GM21381 (cell line): ENCODE measurements around the gene DENND1A.

ENCODE experiments used
- ATAC-seq: cut with Tn5 transposase; IDR thresholded peaks from one replicate; pipeline ENCODE4 v1.9.1; 2021; ENCODE audit warnings: mild to moderate bottlenecking, moderate library complexity; ENCODE audit not compliant: unreplicated experiment

Gene DENND1A

DNA sequence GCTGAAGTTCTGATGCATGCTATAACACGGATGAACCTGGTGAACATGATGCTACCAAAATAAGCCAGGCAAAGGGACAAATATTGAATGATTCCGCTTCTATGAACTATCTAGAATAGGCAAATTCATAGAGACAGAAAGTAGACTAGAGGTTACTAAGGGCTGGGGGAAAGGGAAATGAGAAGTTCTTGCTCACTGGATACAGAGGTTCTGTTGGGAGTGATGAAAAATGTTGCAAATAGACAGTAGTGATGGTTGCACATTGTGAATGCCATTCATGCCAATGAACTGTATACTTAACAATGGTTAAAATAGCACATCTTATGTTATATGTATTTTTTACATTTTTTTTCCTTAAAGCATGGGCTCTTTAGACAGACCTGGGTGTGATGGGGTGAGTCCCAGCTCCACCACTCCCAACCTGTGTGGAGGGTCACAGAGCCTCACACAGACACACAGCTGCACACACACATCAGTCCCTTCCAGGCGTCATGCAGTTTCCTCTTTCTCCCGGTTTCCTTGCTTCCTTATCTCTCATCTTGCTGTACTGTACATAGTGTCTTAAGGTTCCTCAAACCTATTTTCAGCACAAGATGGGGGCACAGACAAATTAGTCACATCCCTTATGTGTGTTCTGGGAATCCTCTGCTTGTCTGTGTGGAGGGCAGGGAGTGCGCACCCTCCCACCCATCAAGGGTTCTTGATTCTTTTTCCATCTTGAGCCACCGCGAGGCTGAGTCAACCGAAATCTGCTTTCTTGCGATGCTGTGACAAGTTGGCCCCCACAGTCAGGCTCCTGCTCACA, 381.0 kb downstream of the DENND1A start:
- ATAC-seq = no peak

DNA sequence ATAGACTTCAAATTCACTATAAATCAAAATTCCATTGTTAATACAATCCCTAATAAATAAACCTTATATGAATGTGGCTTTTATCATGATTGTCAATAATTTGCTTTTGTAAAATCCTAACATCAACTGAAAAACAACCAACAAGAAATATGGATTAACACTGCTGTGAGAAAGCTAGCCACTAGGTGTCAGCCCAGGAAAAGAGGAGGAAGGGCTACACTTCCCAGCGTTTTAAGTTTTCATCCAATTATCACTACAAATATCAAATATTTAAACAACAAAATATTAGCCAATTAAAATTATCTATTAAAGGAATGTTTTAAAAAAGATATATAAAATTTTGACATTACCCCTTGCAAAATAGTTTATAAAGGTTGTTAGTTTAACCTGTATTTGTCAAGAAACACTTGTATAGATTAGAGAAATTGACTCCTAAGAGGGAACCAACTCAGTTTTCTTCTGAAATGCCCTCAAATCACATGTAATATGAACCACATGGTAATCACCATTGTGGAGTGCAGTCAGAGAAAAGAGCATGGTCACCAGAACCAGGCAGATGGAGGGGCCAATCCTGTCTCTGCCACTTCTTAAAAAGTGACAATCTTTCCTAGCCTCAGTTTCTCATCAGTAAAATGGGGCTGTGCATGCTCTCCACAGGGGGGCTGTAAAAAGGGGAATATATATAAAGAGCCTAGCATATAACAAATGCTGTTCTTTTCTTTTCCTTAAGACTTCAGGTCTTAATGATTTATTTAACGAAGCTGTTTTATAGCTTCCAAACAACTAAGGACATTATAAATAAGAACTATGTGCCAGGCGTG, 385.7 kb downstream of the DENND1A start:
- no peak for ATAC-seq

DNA sequence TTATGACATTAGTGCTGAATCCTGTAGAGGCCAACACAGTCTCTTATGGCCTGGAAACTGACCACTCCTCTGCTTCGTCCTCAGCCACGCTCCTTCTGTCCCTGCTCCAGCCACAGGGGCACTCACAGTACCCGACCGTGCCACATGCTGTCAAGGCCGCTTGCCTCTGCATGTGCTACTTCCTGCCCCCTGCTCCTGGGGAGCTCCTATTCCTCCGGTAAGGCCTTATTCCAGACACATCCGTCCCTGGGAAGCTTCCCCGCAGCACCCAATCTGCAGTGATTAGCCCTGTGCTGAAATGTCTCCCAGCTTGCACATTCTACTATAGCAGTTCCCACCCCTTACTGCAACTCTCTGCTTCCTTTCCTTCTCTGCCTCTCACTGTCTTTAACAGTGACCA, 386.4 kb downstream of the DENND1A start:
- no peak for ATAC-seq

DNA sequence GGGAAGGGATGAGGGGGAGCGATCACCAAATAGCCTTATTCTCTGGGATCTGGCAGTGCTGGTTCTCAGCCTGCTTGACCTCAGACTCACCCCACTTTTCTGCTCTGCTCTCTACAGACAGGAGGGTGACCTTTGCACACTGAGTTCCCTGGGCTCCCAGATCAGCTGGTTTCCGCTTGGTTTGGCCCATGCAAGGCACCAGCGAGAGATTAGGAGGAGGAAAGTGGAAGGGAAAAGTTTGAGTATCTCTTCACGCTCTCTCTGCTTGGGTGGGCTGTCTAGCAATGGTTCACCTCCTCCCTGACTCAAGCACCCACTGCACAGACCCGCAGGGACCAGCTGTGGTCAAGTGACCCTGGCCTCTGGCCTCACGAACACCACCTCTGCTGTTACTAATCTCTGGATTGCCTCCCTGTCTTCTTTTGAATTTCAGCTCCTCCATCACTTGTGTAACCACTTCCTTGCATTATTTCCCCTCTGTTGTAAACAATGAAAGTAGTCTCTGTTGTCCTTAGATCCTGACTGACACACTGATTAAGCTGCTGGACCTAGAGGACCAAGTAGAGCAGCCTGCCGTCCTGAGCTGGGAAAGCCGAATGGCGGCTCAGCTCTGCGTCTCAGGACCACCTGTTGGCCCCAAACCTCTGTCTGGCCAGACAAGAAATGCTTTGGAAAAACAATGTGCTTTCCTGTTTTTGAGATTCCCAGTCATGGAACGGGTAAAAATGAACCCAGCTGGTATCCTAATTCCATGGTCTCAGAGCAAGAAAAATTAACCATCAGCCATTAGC, 387.3 kb downstream of the DENND1A start:
- no peak for ATAC-seq

DNA sequence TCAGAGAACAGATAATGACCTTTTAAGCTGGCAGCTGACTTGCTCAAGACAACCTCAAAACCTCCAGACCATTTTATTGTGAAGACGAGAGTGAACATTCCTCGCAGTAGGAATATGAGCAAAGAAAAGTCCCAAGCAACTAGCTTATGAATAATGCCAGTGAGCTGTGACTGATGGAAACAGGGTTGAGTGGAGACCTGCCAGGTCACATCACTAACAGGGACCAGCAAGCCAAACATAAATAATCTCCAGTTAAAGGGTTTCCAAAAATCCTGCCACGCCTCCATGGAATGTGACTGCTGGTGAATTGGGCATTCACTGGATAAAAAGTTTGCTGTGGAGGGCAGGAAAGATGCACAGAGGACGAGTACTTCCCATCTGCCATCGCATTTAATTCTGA, 388.5 kb downstream of the DENND1A start:
- ATAC-seq = no peak

GRCh38 chr9:123540457-123540856, 389.5 kb downstream of the DENND1A start:
- no peak for ATAC-seq

DNA sequence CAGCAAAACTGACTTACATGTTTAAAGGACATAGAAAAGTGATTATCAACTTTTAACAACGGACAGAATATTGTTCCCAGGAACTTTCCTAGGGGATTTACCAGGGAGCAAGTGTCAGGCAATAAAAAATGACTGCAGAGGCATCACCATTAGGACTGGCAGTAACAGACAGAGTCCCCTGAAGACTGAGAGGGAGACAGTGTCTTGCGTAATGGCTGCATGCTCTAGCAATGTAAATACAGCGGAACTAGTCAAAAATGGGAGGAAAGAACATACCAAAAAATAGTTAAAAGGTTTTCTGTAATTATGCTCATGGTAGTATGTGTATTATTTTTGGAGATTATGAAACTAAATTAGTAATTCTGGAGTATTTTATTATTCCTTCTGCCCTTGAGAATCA, 392.1 kb downstream of the DENND1A start:
- no peak for ATAC-seq

DNA sequence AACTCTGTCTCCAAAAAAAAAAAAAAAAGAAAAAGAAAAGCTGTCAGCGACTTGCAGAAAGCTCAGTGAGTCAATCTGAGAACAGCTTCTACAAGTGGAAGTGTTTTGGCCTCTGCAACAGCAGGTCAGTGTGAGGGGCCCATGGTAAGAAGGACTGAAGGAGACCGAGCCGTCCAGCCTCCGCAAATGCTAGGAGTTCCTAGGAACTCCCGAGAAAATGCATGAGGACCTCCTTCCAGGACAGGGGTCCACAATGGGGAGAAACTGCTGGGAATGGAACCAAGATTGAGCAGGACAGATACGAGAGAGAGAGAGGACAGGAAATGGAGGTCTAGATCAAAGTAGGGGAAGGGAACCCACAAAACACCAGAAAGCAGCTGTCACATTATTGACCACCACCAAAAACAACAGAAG, 393.5 kb downstream of the DENND1A start:
- ATAC-seq = no peak

- ATAC-seq = no peak
Measured at GRCh38 chr9:123534336-123534735, 395.6 kb downstream of the DENND1A start.

- no peak for ATAC-seq
Measured at GRCh38 chr9:123530244-123530643, 399.7 kb downstream of the DENND1A start.

GRCh38 chr9:123528501-123528900, 401.4 kb downstream of the DENND1A start:
- no peak for ATAC-seq

DNA sequence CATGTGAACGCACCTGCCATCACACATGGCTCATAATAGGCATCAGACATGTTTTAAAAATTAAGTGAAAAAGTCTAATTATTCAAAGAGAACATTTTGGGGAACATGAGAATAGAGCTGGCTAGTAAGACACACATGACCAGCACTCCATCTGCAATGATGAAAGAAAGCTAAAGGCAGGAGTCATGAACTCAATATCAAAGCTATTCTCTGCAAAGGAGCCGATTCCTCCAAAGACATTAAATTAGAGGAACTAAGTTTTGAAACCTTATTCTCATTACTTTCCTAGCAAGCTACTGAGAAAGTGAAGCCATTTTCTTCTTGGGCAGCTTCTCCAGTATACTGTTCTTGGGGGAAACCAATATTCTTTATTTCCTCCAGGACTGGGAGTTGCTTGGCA, 401.9 kb downstream of the DENND1A start:
- no peak for ATAC-seq

DNA sequence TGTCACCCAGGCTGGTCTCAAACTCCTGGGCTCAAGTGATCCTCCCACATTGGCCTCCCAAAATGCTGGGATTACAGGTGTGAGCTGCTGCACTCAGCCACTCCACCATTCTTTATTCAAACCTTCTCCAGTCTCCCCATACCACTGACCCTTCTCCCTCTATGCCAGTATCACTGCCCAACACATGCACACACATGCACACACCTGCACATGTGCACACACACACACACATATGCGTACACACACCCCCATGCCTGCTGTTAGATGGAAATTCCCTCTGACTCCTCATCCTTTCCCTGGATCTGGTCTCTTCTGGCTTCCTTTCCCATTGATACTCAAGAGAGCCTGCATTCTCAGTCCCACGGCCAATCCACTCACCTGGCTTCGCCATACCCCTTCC, 404.0 kb downstream of the DENND1A start:
- ATAC-seq = no peak

- ATAC-seq = no peak
Measured at GRCh38 chr9:123525424-123525823, 404.5 kb downstream of the DENND1A start.

DNA sequence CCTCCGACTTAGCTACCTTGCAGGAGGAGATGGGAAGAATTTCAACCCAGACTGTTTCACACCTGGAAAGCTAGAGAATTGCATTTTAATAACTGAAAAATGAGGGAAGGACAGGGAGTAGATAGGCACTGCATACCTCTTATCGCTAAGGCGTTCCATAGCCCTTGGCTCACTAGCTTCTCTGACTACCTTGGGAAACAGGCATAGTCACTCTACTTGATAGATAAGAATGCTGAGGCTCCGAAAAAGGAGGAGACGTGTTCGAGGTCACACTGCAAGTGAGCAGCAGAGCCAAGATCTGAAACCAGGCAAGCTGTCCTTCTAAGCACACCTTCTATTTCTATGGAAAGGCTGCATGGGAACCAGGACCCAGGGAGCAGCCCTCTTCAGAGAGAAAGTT, 405.1 kb downstream of the DENND1A start:
- ATAC-seq = no peak

GRCh38 chr9:123523845-123524244, 406.1 kb downstream of the DENND1A start:
- ATAC-seq = no peak

DNA sequence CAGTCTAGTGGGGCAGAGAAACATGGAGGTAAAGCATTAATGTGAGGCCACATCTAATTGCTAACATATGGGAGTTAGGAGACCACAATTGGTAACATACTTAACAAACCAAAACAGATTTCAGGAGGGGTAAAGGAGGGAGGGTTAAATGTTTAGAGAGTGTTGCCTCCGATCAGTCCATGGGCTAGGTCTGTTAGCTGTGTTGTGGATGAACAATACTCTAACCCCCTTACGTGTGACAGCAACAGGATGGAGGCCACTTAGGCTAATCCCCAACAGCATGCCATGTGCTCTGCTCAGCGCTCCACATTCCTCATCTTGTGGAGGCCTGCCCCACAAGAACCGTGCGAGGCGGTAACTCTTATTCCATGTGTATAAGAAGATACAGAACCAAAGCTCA, 406.9 kb downstream of the DENND1A start:
- no peak for ATAC-seq

DNA sequence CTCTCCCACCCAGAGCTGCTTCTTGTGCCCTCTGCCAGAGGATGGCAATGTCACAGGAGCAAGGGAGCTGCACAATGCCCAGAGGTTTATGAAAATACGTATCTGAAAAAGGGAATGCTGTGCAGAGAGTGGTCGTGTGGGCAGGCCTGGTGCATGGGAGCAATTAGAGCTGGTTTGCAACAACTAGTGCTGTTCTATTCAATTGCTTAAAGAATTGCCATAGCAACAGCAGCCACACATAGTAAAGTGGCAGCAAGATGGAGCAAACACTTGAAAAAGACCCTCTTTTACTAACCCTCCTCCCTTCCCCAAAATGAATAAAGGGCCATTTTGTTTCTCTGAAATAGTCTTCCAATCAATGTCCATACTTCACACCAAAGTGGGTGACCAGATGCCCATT, 407.7 kb downstream of the DENND1A start:
- ATAC-seq = no peak

GRCh38 chr9:123518338-123518737, 411.6 kb downstream of the DENND1A start:
- ATAC-seq = no peak

GRCh38 chr9:123517512-123517911, 412.4 kb downstream of the DENND1A start:
- no peak for ATAC-seq

DNA sequence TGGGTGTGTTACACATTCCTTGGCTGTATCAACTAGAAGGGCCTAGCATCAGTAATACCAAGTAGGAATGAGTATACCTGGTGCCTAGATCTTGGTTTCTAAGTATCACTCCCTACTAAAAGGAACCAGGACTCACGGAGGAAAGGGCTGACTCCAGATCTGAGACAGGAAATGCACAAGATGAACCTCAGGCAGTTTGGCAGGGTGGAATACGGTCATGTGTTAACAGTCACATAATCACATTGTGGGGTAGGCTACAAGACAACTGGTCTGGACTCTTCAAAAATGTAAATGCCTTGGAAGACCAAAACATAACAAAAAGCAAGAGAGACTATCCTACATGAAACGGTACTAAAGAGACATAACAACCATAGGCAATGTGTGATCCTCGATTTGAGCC, 415.2 kb downstream of the DENND1A start:
- ATAC-seq = no peak
